Ectodermal cell (in vitro differentiated cells): ENCODE data around the gene SLCO2B1.

Experiments
- H3K27ac ChIP-seq: 2 replicates; pipeline ENCODE4 v1.7.0; 2013; ENCODE audit warnings: mild to moderate bottlenecking, low read depth, low read length; ENCODE audit not compliant: insufficient read depth, poor library complexity, severe bottlenecking
- H3K27me3 ChIP-seq: 2 replicates; pipeline ENCODE4 v1.7.0; 2013; ENCODE audit warnings: mild to moderate bottlenecking, low read length; ENCODE audit not compliant: insufficient read depth, control insufficient read depth, poor library complexity, severe bottlenecking
- H3K36me3 ChIP-seq: one replicate; pipeline ENCODE4 v1.7.0; 2013; ENCODE audit warnings: low read length; ENCODE audit not compliant: control insufficient read depth, insufficient read depth
- H3K4me1 ChIP-seq: one replicate; pipeline ENCODE4 v1.7.0; 2013; ENCODE audit warnings: low read length; ENCODE audit not compliant: control insufficient read depth, insufficient read depth
- H3K4me3 ChIP-seq: 2 replicates; pipeline ENCODE4 v1.7.0; 2013; ENCODE audit warnings: low read depth, low read length, control low read depth; ENCODE audit not compliant: insufficient read depth
- H3K9me3 ChIP-seq: 2 replicates; pipeline ENCODE4 v1.7.0; 2013; ENCODE audit warnings: mild to moderate bottlenecking, low read length, moderate library complexity; ENCODE audit not compliant: control insufficient read depth
- WGBS, 2 experiments: methylation state at CpG; one replicate each; pipeline ENCODE4 v1.1.7; 2013; ENCODE audit warnings: missing lambda C conversion rate in 2 of 2; 5-methylcytosine and 5-hydroxymethylcytosine counted together

Gene SLCO2B1

DNA sequence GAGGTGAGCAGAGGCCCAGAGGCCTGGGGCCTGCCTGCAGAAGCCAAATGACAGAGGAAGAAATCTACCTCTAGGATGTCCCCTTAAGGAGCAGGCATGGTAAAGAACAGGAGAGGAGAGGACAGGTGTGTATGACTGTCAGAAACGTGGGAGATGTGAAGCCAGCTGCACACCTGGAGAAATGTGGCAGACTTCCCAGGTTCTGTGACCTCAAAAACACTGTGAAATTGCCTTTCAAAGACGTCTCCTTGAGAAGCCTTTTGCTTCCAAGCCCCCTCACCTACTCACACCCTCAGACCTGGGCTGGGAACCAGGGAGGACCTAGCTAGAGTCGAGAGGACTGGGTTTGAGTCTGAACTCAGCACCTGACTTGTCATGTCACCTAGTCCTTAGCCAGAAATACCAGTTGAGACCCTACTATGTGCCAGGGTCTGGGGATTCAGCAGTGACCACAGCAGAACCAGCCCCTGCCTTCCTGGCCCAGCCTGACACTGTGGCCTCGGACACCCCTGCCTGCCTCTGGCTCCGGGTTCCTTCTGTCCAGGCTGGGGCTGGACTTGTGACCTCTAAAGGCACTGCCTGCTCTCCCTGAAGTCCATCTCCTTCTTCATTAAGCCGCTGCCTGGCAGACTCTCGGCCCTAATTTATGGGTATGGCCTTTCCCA is 95.2 kb downstream of the SLCO2B1 start:
- no peaks in the 10 kb centered on the region for H3K9me3 ChIP-seq
- no peak overlapping the region for H3K4me3 ChIP-seq
- 86 to 88% methylated on average over 7 of the region's 7 CpGs for WGBS, 2 experiments
- H3K4me1 ChIP-seq = no peaks in the 10 kb centered on the region
- H3K27ac ChIP-seq = no peak overlapping the region
- peaks cover 43% of the 10 kb centered on the region for H3K27me3 ChIP-seq
- no peaks in the 10 kb centered on the region for H3K36me3 ChIP-seq

DNA sequence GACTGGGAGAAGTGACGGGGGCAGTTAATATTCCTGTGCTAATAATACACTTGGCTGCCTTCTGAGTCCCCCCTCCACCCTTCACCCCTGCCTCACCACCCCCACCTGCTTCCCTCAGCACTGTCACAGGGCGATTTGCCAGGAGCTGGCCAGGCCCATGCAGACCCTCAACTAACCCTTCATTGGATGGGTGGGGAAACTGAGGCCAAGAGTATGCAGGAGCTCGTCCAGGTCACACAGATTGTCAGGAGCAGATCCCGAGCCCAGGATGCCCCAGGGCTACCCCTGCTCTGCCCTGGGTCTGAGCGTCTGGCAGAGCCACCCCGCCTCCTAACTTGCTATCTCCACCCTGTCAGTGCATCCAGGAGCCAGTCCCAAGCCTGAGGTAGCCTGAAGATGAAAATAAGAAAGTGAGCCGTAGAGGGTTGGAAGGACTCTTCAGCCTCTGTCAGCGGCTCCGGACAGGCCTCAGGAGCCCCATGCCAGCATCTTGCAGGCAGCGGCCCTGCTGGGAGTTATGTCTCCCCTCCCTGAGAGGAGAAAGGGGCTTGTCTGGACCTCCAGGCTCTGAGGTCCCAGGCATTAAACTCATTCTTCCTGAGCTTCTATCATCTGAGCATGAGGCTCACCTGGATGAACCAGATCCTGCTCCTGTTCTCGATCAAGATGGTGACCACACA is 95.9 kb downstream of the SLCO2B1 start:
- H3K4me1 ChIP-seq = no peaks in the 10 kb centered on the region
- peaks cover 37% of the 10 kb centered on the region for H3K27me3 ChIP-seq
- no peak overlapping the region for H3K27ac ChIP-seq
- H3K9me3 ChIP-seq = no peaks in the 10 kb centered on the region
- 91 to 92% methylated on average over 11 of the region's 11 CpGs for WGBS, 2 experiments
- H3K4me3 ChIP-seq = no peak overlapping the region
- no peaks in the 10 kb centered on the region for H3K36me3 ChIP-seq

DNA sequence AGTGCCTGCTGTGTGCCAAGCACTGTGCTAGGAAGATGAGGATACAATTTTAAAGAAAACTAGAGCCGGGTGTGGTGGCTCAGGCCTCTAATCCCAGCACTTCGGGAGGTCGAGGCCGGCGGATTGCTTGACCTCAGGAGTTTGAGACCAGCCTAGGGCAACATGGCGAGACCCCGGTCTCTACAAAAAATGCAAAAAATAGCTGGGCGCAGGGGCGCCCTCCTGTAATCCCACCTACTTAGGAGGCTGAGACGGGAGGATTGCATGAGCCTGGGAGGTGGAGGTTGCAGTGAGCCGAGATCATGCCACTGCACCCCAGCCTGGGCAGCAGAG is 98.0 kb downstream of the SLCO2B1 start:
- Histone ChIP-seq H3K36me3 (no peaks in the 10 kb centered on the region), H3K27ac (no peak overlapping the region), H3K4me3 (no peak overlapping the region), H3K4me1 (no peaks in the 10 kb centered on the region), H3K27me3 (peaks cover 16% of the 10 kb centered on the region), H3K9me3 (no peaks in the 10 kb centered on the region)
- 46 to 47% methylated on average over 11 of the region's 11 CpGs for WGBS, 2 experiments

DNA sequence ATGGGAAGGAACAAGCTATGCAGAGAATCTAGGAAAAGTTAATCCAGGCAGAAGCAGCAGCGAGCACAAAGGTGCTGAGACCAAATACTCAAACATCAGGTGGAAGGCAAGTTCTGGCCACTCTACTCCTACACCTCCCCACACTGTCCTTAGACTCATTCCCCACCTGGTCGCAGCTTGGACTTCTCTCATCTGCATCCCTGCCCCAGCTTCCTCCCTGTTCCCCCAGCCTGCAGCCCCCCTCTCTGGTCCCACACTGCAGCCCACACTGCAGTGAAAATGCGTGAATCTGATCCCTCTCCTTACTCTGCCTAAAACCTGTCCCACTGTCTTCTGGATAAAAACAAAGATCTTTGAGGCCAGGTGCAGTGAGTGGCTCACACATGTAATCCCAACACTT is 98.8 kb downstream of the SLCO2B1 start:
- Histone ChIP-seq H3K36me3 (no peaks in the 10 kb centered on the region), H3K4me3 (no peak overlapping the region), H3K9me3 (no peaks in the 10 kb centered on the region), H3K27me3 (peaks cover 8% of the 10 kb centered on the region), H3K4me1 (no peaks in the 10 kb centered on the region), H3K27ac (no peak overlapping the region)
- 64 to 65% methylated on average over 3 of the region's 3 CpGs for WGBS, 2 experiments

DNA sequence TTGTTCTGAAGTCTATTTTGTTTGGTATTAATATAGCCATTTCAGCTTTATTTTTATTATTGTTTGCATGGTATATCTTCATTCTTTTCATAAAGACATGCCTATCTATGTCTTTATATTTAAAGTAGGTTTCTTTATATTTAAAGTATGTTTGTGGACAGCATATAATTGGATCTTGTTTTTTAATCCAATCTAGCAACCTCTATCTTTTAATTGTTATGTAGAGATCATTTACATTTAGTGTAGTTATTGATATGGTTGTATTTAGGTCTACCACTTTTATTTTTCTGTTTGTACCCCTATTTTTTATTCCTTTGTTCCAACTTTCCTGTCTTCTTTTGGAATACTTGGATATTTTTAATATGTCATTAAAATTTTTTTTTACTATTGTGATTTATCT is 103.4 kb downstream of the SLCO2B1 start:
- Histone ChIP-seq H3K36me3 (no peaks in the 10 kb centered on the region), H3K4me3 (no peak overlapping the region), H3K27me3 (no peaks in the 10 kb centered on the region), H3K4me1 (no peaks in the 10 kb centered on the region), H3K9me3 (no peaks in the 10 kb centered on the region), H3K27ac (no peak overlapping the region)
